NB4 (cell line): ENCODE data around the gene ACLY.

Source experiments
- CTCF ChIP-seq: IDR thresholded peaks from one replicate; pipeline ENCODE4 v1.5.1; 2012; ENCODE audit warnings: low read depth, low read length
- POLR2A ChIP-seq: IDR thresholded peaks from 2 replicates; pipeline ENCODE4 v1.6.1; 2011; ENCODE audit warnings: mild to moderate bottlenecking; ENCODE audit not compliant: insufficient read length; ENCODE audit errors: extremely low read depth

- TF ChIP-seq CTCF (no peak), POLR2A (no peak)
These were observed 20.4 kb upstream of the ACLY start for GRCh38 chr17:41939044-41939692.
